Measurements from ENCODE around the gene HAP1.
A peak's percentile ranks its signal among the peaks of the same experiment; 100 is the strongest.

The HAP1 gene

DNA sequence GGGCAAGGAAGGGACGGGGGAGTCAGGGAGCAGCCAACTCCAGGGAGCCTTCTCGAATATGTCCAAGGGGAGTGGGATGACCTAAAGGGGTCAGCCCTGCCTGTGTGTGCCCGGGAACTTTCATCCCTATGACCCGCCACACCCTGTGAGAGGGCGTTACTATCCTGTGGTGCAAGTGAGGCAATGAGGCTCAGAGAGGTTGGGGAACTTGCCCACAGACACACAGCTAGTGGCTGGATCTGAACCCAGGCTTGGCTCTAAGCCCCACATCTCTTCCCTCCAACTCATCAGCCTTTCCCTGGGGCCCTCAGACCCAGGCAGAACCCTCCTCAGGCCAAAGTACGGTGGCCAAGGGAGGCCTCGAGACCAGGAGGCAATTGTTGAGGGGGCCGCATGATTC is 28.9 kb upstream of the HAP1 start:
- no peak for DNase-seq

GRCh38 chr17:41762841-41763240 is 28.4 kb upstream of the HAP1 start:
- no peak for DNase-seq

- DNase-seq: no peak
These were observed 27.9 kb upstream of the HAP1 start for GRCh38 chr17:41762391-41762790.

DNA sequence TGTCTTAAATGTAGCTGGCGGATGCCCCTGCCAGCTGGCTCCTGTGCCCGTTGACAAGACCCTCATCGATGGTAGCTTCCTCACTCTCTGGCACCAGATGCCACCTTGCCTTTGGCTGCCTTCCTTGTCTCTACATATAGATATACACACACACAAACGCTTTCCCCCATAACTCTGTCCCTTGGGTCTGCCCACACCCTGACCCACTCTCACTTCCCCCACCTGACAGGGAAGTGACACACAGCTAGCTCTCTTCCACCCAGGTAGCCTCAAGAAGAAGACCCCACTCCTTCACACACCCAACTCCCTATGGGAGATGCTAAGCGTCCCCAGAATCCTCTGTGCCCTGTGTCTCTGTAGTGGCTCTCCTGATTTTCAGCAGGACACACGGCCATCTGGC is 26.4 kb upstream of the HAP1 start:
- DNase-seq: no peak

GRCh38 chr17:41758601-41759000 is 24.2 kb upstream of the HAP1 start:
- DNase-seq: no peak

DNA sequence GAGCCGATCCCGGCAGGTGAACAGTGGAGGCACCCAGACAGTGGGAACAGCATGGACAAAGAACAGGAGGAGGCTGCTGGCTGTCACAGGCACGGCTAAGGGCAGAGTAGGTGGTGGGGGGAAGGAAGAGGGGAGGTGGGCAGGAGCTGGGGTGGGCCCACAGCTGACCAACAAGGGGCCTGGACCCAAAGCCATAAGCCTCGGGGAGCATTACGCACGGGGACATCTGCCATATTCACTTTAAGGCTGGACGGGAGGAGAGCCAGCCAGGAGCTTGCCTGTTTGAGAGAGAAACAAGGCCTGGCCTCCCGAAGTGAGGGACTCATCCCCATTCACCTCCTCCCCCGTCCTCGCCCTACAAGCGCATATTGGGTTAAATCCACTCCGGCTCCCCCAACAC is 19.6 kb upstream of the HAP1 start:
- DNase-seq: no peak

GRCh38 chr17:41751288-41751687 is 16.8 kb upstream of the HAP1 start:
- DNase-seq: no peak

- no peak for DNase-seq
These were observed 16.4 kb upstream of the HAP1 start for GRCh38 chr17:41750862-41751261.

- DNase-seq: no peak
These were observed 13.8 kb upstream of the HAP1 start for GRCh38 chr17:41748275-41748674.

DNA sequence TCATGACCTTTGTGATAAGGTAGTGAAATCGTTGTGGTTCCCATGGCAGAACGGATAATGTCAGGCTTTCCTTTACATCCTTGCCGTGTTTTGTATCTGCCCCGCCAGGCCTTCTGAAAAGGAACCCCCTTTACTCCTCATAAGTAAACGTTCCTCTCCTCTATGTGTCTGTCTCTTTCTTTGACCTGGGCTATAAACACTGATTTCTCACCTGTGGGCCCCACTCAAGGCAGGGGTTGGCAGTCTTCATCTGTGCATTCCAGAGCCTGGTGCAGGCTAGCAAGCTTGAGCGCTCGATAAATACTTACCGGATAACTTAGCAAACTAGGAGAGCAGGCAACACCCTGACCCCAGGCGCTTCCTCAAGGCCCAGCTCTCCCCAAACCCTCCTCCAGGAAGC is 7.3 kb upstream of the HAP1 start:
- DNase-seq: no peak

GRCh38 chr17:41740506-41740905 is 6.1 kb upstream of the HAP1 start:
- no peak for DNase-seq

- DNase-seq: no peak
These were observed 5.4 kb upstream of the HAP1 start for GRCh38 chr17:41739661-41740352.

DNA sequence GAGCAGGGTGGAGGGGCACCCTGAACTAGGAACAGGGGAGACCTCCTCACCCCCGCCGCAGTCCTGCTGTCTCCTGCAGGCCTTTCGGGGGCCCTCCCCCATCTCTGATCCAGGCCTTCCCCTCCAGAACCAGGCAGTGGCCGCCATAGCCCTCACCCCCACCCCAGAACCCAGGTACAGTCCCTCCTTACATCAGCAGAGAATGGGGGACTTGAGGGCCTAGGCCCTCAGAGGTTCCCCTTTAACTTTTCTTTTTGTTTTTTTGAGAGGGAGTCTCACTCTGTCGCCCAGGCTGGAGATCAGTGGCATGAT is 4.3 kb upstream of the HAP1 start:
- no peak for DNase-seq

DNA sequence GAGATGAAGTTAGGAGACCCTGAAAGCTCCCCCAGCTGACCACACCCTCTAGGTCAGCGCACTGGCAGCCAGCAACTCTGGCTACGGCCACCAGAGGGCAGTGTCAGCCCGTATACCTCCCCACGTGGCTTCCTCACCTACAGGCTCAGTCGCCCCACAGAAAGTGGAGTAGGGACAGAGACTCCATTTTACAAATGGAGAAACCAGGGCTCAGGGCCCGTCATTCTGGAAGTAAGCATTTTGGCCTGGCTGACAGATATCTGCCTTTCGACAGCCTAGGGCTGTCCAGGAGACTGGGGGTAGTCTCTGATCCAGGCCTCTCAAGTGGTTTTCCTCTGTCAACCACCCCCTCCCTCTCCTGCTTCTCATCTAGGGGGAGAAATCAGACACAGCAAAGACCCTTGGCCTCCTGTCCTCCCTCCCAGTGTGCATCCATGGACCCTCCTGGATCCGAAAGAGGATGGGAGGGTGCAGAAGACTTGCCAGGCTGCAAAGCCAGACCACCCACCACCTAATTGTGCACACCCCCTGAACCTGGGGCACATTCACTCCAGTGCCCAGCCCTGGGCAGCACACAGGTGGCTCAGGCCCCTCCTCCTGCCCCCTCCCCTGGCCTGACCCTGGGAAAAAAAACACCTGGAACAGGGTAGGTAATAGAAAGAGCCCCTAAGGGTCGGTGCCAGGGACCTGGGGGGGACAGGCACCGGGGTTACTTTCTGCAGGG is 3.8 kb upstream of the HAP1 start:
- DNase-seq: peak; percentile 85

- no peak for DNase-seq
These were observed 3.2 kb upstream of the HAP1 start for GRCh38 chr17:41737680-41738023.

DNA sequence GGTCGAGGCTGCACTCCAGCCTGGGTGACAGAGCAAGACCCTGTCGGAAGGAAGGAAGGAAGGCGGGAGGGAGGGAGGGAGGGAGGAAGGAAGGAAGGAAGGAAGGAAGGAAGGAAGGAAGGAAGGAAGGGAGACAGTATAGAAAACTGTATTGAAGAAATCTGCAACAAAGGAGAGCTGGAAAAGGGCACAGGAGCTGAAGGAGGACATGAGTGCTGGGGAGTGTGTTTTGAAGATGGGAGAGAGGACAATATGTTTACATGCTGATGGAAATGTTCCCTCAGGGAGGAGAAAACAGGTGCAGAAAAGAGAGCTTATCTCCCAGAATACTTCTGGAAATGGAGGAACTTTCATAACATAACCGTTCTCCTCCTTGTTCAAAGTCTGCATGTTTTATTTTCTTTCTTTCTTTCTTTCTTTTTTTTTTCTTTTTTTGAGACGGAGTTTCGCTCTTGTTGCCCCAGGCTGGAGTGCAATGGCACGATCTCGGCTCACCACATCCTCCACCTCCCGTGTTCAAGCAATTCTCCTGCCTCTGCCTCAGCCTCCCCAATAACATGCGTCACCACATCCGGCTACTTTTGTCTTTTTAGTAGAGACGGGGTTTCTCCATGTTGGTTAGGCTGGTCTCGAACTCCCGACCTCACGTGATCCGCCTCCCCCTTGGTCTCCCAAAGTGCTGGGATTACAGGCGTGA is 2.7 kb upstream of the HAP1 start:
- no peak for DNase-seq

DNA sequence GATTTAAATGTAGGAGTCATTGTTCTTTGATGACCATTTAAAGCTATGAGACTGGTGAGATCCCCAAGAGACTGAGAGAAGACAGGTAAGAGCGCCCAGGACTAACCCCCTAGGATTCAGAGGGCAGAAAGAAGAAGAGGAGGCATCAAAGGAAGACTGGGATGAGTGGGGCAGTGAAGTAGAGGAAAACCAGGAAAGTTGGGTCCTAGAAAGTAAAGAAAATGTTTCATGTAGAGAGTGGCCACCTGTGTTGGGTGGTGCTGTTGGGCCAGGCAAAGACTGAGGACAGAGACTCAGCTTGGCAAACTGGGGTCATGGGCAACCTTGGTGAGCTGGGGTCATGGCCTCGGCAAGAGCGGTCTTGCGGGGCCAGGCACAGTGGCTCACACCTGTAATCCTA is 1.3 kb upstream of the HAP1 start:
- no peak for DNase-seq

DNA sequence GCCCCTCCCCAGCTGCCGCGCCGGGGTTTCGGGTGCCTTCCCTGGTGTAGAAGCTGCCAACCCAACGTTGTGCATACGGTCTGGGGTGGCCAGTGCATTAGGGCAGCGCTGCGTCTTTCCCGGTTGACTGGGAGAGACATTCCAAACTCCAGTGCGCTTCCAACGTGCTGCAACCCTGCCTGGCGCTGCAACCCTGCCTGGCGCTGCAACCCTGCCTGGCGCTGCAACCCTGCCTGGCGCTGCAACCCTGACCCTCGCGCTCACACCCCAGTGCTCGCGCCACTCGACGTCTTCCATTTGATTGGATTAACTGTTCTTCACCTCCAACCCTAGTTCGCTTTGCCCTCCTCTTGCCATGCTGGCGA is 488 bp upstream of the HAP1 start:
- no peak for DNase-seq

- peak; percentile 15 for DNase-seq
These were observed 900 bp downstream of the HAP1 start for GRCh38 chr17:41733348-41734138.

- no peak for DNase-seq
These were observed 2.6 kb downstream of the HAP1 start for GRCh38 chr17:41731836-41732235.

DNA sequence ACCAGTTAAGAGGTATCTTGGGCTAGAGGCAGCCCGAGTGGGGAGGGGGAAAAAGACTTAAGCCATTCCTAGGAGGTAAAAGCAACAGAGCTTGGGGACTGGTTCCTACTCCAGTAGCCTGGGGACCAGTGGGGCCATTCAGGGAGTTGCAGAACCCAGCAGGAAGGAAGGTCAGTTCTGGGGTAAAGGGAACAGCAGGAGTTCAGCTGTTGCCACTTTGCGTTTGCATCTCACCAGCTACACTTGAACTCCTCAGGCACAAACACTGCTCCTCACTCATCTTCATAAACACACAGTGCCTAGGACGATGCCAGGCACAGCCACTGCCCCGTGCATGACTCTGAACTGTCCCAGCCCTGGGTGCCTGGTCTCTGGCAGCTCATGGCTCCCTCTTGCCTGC is 4.0 kb downstream of the HAP1 start:
- no peak for DNase-seq

DNA sequence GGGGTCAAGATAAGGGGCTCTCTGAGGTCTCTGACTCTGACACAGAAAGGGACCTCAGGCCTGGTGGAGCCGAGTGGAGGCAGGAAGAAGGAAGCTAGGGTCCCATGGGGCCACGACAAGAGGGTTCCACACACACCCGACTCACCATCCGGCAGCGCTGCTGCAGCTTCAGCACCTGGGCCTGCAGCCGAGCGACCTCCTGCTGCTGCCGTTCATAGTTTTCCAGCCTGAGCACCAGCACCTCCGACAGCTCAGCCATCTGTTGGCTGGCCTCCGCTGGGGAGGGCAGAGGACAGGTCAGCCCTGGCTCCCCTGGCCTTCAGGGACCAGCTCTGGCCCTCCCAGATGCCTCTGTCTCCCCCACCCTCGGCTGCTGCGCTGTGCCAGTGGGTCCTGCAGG is 6.4 kb downstream of the HAP1 start:
- no peak for DNase-seq

GRCh38 chr17:41725134-41725533 is 9.3 kb downstream of the HAP1 start:
- DNase-seq: no peak

Data from stimulated activated CD4-positive, alpha-beta T cell treated with anti-CD3 and anti-CD28 coated beads, Interleukin-15, amount 100 ng/mL, for 24 hours (primary cell).